ENCODE results near the gene GPR137.

Gene GPR137

DNA sequence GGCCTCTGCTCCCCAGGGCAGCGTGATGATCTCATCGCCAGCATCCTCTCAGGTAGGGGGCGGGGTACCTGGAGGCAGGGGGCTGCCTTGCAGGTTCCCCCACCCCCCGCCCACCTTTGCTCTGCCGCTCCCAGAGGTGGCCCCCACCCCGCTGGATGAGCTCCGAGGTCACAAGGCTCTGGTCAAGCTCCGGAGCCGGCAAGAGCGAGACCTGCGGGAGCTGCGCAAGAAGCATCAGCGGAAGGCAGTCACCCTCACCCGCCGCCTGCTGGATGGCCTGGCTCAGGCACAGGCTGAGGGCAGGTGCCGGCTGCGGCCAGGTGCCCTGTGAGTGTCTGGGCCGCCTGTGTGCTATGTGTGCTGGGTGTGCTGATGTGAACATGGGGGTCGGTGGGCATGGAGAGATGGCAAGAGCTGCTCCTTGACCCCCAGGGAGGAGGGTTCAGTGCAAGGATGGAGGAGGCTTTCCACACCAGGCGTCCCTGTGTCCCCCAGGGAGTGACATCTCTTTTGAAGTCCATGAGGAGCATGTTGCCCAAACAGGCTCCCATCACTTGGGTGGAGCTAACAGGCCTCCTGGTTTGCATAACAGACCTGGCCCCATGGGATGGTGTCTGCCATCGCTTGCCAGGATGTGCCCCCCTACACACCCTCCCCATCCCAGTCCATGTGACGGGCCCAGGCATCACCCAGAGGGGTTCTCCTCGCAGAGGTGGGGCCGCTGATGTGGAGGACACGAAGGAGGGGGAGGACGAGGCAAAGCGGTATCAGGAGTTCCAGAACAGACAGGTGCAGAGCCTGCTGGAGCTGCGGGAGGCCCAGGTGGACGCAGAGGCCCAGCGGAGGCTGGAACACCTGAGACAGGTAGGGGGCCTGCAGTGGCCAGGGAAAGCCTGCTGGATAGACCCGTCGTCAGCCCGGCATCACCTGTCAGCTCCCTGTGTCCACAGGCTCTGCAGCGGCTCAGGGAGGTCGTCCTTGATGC, 20.2 kb upstream of the GPR137 start:
- DNase-seq = no peak

GRCh38 chr11:64266339-64266738, 19.3 kb upstream of the GPR137 start:
- DNase-seq = no peak

- no peak for DNase-seq
These were observed 18.3 kb upstream of the GPR137 start for GRCh38 chr11:64267207-64267945.

GRCh38 chr11:64268025-64268892, 17.4 kb upstream of the GPR137 start:
- peak; percentile 31 for DNase-seq

DNA sequence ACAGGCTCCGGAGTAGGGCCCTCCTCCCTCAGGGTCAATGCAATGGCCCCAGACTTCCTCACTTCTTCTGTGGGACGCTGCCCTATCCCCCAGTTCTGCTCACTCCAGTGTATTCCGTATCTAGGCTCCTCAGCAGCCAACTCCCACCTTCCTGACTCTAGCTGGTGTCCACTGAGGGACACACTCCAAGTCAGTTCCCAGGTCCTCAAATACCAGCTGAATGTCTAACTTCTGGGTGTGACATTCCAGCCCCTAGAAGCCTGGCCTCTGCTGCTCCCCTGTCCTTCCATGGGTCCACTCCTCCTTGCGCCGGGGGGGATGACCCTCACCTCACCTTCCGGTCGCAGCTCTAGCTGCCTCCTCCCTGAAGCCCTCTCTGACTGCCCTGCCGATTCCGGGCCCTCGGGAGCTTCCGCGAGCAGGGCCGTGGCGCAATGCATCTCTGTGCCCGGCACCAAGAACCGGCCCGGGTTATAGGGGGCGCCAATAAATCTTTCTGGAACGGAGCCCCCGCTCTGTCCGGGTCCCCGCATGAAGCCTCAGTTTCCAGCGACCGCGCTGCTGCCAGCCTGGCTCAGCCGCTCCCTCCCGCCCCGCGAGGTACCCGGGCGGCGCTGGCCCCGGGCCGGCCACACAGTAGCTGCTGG, 16.6 kb upstream of the GPR137 start:
- peak; percentile 42 for DNase-seq

DNA sequence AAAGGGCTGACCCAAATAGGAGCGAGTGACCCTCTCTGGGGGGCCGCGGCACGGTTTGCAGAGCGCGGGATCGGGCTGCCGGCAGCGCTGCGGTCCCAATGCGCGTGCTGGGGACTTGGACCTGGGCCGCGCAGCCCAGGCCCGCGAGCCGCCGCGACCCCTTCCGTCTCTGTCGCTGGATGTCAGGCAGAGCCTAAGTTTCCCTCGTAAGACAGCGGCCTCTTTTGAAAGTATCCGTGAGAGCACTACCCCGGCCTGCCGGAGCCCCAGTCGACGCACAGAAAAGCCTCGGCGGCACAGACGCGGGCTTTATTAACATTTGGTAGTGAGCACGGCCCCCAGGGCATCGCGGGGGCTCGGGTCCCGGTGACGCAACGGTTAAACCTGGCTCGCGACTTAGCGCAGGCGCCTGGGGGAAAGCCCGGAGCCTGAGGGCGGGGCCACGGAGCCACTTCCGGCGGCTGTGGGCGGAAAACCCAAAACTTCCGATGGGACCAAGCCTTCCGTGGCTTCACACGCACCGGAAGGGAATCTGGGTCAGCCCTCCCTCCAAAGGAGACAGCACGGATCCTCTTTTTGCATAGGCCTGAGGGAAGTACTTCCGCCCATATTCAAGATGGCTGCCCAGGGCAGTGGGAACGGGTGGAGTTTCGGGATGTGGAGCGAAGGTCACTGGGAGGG, 16.0 kb upstream of the GPR137 start:
- DNase-seq = peak; percentile 100

DNA sequence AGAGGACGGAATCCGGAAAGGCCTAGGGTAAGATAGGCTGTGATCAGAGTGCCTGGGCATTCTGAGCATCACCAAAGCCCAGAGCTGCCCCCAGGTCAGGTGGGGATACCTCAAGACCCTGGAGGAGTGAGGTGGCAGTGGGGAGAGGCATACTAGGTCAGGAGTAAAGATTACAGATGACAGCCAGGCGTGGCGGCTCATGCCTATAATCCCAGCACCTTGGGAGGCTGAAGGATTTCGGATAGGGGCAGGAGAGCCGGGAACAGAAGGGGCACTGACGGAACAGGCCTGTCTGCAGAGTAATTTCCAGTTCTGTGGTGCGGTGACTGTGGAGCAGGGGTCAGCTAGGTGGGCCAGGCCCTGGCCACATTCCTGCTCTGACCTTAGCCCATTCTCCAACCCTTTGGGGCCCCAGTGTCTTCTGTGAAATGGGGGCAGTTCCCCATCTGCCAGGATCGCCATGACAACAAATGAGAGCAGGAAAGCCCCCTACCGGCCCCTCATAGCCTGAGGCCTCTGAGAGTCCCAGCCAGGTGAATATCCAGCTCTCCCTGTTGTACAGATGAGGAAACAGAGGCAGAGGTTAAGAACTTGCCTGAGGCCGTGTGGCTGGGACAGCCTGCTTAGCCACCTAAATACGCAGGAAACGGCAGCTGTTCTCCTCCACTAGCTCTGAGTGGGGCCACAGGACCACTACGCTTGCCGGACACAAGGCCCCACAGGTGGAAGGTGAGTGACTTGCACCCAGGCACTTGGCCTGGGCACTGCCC, 10.4 kb upstream of the GPR137 start:
- no peak for DNase-seq

- DNase-seq = no peak
These were observed 9.8 kb upstream of the GPR137 start for GRCh38 chr11:64275841-64276240.

DNA sequence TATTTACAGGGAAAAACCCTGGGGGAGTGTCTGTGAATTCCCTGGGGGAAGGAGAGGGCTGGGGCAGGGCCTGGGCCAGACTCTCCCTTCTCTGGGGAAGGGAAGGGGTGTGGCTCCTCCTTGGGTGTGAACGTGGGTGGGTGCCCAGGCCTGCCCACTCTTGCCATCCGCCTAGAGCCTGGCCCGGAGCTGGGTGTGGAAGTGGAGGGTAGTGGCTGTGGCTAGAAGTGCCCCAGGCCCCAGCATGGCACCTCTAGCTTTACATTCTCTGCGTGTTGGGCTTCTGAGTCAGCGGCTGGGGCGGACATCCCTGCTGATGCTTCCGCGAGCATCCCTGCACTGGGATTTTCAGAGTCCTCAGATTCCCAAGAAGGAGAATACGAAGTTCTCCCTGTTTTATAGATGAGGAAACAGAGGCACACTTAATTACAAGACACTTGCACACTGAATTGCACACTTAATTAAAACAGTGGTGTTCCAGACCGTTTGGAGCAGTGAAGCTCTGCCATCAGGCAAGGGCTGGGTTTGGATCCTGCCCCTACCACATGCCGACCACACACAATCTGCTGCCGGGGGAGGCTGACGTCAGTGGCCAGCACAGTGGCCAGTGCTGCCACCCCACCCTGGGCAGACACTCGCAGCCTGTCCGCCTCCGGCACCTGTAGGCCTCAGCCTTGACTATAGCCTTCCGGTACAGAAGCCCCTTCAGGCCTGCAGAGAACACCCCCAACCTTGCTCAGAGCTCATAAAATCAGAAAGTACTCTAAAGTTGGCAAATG, 8.8 kb upstream of the GPR137 start:
- no peak for DNase-seq

DNA sequence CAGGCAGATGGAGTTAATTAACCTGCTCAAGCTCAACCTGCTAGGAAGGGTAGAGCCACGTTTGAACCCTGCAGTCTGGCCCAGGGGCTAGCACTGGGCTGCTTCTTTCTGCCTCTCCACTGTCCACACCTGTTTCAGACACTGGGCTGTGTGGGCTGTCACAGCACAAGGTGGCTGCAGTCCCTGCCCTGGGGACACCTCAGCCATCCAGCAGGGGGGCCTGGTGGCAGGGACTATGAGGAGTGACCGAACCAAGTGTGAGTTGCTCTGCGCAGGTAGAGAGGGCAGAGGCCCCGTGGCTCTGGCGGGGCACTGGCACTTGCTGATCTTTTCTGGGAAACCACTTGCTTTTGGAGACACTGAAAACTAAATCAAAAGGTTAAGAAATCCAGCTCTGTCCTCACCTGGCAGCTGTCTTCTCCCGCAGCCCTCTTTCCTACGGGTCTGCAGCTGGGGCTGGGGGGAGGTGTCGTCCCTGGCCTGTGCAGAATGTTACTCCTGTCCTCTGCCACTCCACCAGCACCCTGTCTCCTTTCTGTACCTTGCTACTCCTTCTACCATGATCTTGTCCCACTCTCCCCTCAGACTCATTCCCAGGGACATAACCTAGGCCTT, 7.0 kb upstream of the GPR137 start:
- no peak for DNase-seq

DNA sequence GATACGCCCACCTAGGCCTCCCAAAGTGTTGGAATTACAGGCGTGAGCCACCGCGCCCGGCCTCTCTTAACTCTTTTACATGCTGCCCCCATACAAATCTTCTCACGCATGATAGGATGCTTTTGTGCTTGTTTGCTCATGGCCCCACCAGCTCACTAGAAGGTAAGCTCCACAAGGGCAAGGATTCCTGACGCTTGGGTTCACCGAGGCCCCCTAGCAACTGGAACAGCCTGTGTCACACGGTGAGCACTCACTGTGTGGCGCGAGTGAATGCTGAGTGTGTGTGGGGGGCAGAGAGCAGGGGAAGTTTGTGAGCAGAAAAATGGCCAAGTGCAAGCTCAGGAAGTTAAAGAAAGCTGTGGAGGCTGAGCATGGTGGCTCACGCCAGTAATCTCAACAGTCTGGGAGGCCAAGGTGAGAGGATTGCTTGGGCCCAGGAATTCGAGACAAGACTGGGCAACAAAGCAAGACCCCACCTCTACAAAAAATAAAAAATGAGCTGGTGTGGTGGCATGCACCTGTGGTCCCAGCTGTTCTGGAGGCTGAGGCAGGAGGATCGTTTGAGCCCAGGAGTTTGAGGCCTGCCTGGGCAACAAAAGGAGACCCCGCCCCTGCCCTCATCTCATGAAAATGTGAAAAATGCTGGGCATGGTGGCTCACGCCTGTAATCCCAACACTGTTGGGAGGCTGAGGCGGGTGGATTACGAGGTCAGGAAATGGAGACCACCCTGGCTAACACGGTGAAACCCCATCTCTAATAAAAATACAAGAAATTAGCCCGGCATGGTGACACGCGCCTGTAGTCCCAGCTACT, 3.5 kb upstream of the GPR137 start:
- DNase-seq = no peak

- DNase-seq = no peak
These were observed 2.6 kb upstream of the GPR137 start for GRCh38 chr11:64283092-64283491.

- peak; percentile 91 for DNase-seq
These were observed 1.3 kb upstream of the GPR137 start, which contains the start of gene BAD for GRCh38 chr11:64284048-64284961. Gene BAD, minus strand, starts transcription at chr11:64284665. Its CDS starts 297 bp downstream, at chr11:64284368.

GRCh38 chr11:64285885-64286800, 495 bp downstream of the GPR137 start:
- DNase-seq = no peak

DNA sequence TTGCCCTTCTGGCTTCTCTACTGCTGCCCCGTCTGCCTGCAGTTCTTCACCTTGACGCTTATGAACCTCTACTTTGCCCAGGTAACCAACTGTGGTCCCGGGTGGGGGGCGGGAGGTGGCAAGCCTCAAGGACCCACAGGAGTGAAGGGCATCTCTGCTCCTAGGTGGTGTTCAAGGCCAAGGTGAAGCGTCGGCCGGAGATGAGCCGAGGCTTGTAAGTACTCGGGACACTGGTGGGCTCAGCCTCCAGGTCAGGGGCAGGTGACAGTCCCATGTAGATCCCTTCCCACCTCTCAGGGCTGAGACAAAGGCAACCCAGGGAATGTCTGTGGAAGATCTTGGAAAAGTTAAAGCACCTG, 1.1 kb downstream of the GPR137 start:
- DNase-seq = no peak

DNA sequence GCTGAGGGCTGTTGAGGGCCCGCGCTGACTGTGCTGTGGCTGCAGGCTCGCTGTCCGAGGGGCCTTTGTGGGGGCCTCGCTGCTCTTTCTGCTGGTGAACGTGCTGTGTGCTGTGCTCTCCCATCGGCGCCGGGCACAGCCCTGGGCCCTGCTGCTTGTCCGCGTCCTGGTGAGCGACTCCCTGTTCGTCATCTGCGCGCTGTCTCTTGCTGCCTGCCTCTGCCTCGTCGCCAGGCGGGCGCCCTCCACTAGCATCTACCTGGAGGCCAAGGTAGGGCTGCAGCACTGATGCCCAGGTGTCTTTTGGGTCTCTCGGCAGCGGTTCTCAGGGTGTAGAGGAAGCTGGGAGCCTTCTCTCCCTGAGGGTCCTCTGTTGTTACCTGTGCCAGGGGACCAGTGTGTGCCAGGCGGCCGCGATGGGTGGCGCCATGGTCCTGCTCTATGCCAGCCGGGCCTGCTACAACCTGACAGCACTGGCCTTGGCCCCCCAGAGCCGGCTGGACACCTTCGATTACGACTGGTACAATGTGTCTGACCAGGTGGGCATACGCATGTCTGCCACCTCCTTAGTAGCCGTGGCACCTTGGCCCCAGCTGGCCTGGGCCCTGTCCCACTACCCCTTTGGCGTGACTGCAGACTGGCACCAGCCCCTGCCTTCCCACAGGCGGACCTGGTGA, 2.2 kb downstream of the GPR137 start:
- no peak for DNase-seq
